Fibroblast of skin of abdomen (primary cell): ENCODE results near the gene B3GNT5.

ENCODE experiments used
- DNase-seq: peaks from one replicate; pipeline ENCODE4 v3.0.0-alpha.2; 2013

The B3GNT5 gene

GRCh38 chr3:183230826-183231225, 22.2 kb upstream of the B3GNT5 start:
- DNase-seq = no peak

DNA sequence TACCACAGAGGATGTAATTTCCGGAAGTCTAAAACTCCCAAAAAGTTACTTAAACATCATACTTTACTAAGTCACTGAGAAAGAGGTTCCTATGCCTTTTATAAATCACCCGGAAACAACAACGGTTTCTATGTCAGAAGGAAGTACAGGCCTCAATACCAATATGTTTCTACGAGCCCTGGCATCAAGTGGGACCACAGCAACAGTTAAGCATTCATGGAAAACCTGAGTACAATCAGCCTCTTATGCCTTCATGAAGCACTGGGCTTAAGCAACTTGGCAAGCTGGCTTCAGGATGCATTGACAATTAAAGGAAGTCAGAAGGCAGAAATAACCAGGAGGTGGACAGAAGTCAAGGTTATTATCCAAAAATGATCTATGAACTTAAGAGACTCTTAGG, 19.1 kb upstream of the B3GNT5 start:
- DNase-seq = no peak

GRCh38 chr3:183239046-183239445, 14.0 kb upstream of the B3GNT5 start:
- no peak for DNase-seq

- DNase-seq = no peak
Observed at GRCh38 chr3:183242431-183242830, 10.6 kb upstream of the B3GNT5 start.

- DNase-seq = no peak
Observed at GRCh38 chr3:183244219-183244618, 8.8 kb upstream of the B3GNT5 start.

GRCh38 chr3:183244981-183245476, 8.0 kb upstream of the B3GNT5 start:
- DNase-seq = no peak

DNA sequence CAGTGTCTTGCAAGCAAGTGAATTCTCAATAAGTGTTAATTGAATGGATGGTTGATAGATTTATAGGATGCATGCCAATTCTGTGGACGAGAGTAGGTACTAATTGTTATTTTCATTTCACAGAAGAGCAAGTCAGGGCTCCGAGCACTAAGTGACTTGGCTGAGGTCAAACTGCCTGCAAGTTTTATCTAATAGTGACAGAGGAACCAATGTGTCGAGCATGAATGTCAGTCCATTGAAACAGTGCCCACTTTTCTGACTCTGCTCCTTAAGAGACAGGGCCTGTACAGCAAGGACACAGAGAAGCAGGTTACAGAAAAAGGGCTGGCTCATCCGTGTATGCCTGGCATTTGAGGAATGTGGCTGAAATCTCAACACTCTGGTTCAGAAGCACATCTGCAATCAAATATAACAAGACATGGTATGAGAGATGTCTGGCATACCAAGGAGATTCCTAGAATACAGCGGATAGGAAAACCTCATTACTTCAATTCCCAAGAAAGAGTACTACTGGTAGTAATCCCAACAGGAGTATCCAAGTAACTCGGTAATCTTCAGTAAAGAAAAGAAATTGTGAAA, 6.0 kb upstream of the B3GNT5 start:
- peak; percentile 46 for DNase-seq

GRCh38 chr3:183249006-183249718, 3.9 kb upstream of the B3GNT5 start:
- DNase-seq = no peak

DNA sequence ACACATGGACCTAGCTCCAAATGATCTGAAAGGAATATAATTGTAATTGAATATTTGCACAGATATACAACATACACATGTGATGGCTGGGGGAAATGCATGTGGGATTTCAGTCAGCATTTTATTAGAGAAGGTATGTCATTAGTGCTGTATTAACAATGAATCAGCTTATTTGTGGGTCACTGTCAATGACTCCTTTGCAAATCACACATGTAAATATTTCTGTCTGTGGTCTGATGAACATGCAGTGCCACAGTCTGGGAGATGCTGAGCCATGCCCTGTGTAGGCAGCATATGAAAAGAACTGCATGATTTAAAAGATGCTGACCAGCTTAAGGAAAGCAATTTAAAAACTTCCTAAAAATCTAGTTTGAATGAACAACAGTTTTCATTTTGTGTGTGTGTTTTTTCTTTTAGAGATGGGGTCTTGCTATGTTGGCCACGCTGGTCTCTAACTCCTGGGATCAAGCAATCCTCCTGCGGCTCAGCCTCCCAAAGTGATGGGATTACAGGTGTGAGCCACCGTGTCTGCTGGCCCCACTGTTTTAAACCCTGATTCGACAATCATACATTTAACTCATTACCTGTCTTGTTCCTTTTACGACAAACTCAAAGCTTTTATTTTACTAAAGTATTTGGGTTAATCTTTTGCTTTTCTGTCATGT, 803 bp upstream of the B3GNT5 start:
- no peak for DNase-seq

GRCh38 chr3:183253528-183254486, 754 bp downstream of the B3GNT5 start:
- DNase-seq = peak; percentile 43

DNA sequence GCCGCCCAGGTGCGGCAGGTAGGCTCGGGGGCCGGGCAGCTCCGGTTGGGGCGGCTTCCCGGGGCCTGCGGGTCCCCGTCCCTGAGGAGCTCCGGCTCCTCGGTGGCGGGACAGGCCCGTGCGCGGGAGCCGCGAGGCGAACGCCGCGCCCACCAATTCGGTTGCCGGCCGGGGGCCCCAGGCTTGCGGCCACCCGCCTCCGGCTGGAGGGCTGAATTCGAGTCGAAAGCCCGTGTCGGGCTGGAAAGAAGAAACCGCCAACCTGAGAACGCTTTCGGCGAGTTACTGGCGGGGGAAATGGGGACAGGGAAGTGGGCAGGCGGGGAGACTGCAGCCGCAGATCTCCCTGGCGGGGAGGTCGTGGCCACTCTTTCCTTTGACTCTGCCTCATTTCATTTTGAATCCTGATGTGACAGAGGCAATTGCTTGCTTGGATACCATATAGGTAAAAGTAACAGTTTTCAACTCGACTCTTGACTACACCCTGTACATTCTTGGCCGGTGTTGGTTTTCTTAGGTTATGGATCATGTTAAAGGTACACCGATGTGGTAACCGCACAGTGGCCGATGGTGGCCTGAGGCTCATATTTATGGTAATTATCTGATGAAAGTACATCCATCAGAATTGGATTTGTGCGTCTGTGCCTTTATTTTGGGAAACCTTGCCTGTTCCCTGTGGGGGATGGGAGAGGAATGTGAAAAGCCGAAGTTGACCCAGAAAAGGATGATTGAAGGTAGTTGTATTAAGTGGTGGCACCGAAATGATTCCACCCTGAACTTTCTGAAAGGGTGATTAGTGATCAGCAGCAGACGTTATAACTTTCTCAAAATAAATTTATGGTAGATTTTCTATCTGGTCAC, 1.7 kb downstream of the B3GNT5 start:
- peak; percentile 10 for DNase-seq

DNA sequence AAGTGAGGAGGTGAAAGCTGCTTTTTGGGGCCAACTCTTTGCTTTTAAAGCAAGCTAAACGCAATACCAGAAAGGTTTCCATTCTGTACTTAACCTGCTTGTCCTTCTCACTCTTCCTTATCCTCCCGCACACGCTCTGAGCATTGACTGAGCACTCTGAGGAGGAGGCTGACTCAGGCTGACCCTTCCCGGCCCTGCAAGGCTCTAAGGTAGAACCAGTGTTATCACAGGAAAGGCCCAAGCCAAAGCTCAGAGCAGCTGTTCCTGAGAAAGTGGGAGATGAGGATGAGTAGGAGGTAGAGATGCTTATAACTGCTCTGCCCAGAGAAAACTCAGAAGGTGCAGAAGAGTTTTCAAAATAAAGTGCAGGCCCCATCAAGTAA, 2.3 kb downstream of the B3GNT5 start:
- DNase-seq = no peak

DNA sequence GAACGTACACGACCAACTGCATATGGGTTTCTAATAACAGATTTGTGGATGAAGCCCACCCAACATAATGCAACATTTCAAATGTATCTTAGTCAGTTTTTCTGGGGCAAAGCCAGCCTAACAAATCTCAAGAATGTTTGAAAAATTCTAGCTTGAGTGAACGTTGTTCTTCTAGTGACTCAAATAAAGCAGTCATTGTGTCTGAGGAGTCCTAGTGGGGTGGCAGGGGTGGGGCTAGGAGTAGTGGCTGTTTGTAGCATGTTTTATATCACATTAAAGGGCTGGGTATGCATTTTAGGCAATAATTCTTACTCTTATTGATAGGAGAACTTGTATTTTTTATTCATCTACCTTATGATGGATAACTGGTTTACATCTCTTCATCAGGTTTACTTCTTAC, 6.0 kb downstream of the B3GNT5 start:
- DNase-seq = no peak

DNA sequence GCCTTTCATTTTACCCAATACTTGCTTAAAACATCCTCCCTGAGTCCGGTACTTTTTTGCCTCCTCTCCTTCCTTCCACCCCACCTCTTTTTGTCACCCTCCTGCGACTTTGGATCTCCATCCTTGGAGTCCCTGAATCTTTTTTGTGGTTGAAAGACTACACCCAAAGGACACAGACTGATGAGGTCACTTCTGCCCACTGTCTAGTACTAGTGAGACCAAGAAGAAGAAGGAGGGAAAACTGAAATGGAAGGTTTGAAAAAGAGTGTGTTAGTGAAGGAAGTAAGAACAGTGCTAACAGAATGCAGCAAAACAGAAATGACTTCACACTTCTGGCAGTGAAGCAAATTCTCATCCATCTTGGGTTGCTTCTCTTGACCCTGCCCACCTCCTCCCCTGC, 6.6 kb downstream of the B3GNT5 start:
- no peak for DNase-seq

GRCh38 chr3:183260167-183260904, 7.3 kb downstream of the B3GNT5 start:
- no peak for DNase-seq

DNA sequence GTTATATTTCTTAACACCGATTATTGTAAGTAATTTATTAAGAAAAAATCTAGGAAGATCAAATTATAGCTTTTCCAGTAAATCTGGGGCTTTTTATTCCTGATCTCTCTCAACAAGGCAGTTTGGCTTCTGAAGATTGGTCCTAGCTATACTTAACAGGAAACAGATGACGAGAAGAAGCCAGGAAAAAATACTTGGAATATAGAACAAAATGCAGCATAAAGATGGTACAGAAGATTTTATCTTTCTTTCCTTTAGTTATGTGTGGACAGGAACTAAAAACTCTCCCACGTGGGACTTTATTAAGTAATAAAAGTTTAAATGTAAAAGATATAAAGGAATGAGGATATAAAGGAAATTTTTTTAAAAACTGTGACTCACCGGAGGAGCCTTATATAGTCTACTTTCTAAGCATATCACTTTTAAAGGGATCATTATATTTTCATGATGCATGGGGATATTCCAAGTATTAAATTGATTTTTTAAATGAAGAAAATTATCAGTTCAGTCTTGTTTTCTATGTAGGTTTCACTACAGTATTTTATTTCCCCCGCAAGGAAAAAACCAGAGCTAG, 8.2 kb downstream of the B3GNT5 start:
- DNase-seq = no peak

- no peak for DNase-seq
Observed at GRCh38 chr3:183262875-183263378, 9.9 kb downstream of the B3GNT5 start.

GRCh38 chr3:183264268-183264667, 11.2 kb downstream of the B3GNT5 start:
- DNase-seq = no peak

GRCh38 chr3:183265157-183265642, 12.1 kb downstream of the B3GNT5 start:
- peak; percentile 51 for DNase-seq

DNA sequence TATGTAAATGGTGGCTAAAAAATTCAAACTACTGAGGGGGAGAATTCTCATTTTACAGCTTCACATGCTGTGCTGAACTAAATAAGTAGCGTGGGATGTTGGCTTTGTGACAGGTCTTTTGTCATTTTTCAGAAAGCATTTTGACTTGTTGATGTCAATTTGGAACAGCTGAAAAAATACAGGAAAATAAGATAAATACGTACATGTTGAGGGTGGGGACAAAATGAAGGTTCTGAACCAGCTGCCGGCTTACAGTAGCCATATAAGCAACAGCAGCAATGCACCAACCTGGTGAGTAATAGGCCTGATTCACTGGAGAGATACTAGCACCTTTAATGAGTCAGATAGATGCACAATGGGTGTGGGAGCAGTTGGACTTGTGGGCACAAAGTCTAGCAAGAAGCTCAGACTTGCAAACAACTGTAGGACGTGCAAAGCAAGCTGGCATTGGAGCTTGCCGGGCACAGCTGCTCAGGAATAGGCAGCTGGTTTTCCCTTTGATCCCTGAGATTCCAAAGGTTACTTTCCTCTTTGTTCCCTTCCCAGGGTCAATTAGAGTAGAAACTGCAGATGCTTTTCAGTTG, 12.9 kb downstream of the B3GNT5 start:
- DNase-seq = peak; percentile 77
